Fibroblast of villous mesenchyme (primary cell): ENCODE results near the gene CDHR1. TPM values are rescaled to one million over a fixed set of nuclear protein-coding genes. Genes with fewer than 3 reads are reported as not detected.

ENCODE experiments used
- DNase-seq: peaks from one replicate; pipeline ENCODE4 v3.0.0-alpha.2; 2010; ENCODE audit warnings: low read depth
- H3K4me3 ChIP-seq: 2 replicates; pipeline ENCODE4 v1.5.1; 2011; ENCODE audit warnings: low read depth, mild to moderate bottlenecking, low read length
- CTCF ChIP-seq: IDR thresholded peaks from 2 replicates; pipeline ENCODE4 v1.5.1; 2012; ENCODE audit warnings: low read depth, mild to moderate bottlenecking, low read length; ENCODE audit not compliant: insufficient read depth
- total RNA-seq: library from RNA; depleted of rRNA; stranded (reverse); fragments of >200 nt; gene quantifications from 2 replicates; pipeline ENCODE4 v1.2.3, GENCODE V29; 2012

The CDHR1 gene
- total RNA-seq, 1 donor = 0.43 TPM

DNA sequence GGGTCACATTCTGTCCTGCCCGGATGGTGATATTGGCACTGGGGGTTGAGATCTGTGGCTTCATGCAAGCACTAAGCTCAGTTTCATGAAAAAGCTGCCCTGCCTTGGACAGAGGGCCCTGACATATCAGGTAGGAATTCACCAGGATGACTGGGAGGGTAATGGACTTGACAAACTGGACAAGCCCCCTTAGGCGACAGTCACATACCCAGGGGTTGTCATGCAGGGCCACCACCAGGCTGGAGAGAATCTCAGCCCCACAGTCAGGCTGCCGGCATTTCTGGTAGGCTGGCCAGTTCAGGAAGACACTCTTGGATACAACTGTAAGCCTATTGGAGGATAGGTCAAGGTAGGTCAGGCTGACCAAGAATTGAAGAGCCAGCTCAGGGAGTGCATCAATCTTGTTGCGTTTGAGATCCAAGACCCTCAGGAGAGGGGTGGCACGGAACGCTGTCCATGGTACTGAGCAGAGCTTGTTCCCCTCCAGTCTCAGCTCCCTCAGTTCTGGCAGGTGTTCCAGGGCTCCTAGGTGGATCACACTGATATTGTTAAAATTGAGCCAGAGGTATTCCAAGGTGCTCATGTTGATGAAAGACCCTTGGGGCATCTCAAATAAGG, 30.2 kb downstream of the CDHR1 start:
- no peak for DNase-seq
- H3K4me3 ChIP-seq = no peak overlapping the region
- TF ChIP-seq CTCF = no peak

- H3K4me3 ChIP-seq = no peak within 1 kb of the TSS
- DNase-seq = no peak
- no peak for TF ChIP-seq CTCF
These were observed 31.3 kb downstream of the CDHR1 start, which contains the start of gene LRIT2 for GRCh38 chr10:84225427-84226173. TSS of gene LRIT2 (minus strand) at chr10:84225544. CDS start at chr10:84225520, 24 bp downstream.

- H3K4me3 ChIP-seq = no peak overlapping the region
- TF ChIP-seq CTCF = no peak
- DNase-seq = no peak
These were observed 32.3 kb downstream of the CDHR1 start for GRCh38 chr10:84226616-84227015.

DNA sequence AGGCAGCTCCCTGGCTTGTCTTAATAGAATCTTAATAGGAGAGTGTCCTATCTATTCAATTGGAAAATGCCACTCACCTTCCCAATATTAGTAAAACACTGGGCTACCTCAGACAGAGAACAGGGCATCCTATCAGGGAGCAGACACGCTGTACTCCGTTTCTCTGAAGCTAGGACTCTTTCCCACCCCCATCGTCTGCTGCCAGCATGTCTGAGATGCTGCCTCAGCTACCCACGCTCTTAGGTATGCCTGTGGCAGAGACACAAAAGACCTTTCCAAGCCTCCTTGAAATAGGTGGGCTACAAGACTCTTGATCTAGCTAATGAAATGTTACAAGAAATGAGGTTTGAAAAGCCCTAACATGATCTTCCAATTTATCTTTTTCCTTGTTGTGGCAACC, 33.5 kb downstream of the CDHR1 start:
- no peak for DNase-seq
- H3K4me3 ChIP-seq = no peak overlapping the region
- TF ChIP-seq CTCF = no peak

GRCh38 chr10:84230359-84230758, 36.0 kb downstream of the CDHR1 start:
- no peak for DNase-seq
- no peak for TF ChIP-seq CTCF
- no peak overlapping the region for H3K4me3 ChIP-seq

- TF ChIP-seq CTCF = no peak
- no peak overlapping the region for H3K4me3 ChIP-seq
- no peak for DNase-seq
These were observed 38.0 kb downstream of the CDHR1 start for GRCh38 chr10:84232376-84232775.
